ENCODE data around the gene ZNF616.

DNA sequence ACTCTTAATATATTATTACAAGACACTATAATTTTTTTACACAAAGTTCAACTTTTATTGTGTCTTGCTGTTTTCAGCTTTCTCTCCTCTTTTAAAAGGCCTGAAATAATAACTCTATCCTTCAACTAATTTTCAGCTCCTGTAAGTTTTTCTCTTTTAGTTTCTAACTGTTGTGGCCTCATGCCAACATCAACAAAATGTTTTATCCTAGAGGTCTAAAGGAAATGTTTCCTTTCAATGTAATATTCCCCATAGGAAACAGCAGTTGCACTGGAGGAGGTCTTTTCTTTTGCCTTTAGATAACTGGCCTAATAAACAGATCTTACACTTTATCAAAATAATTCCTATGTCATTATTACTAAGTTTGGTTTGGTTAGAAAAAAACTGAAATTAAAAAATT, 8.5 kb upstream of the ZNF616 start:
- TF ChIP-seq, protein P1, sequence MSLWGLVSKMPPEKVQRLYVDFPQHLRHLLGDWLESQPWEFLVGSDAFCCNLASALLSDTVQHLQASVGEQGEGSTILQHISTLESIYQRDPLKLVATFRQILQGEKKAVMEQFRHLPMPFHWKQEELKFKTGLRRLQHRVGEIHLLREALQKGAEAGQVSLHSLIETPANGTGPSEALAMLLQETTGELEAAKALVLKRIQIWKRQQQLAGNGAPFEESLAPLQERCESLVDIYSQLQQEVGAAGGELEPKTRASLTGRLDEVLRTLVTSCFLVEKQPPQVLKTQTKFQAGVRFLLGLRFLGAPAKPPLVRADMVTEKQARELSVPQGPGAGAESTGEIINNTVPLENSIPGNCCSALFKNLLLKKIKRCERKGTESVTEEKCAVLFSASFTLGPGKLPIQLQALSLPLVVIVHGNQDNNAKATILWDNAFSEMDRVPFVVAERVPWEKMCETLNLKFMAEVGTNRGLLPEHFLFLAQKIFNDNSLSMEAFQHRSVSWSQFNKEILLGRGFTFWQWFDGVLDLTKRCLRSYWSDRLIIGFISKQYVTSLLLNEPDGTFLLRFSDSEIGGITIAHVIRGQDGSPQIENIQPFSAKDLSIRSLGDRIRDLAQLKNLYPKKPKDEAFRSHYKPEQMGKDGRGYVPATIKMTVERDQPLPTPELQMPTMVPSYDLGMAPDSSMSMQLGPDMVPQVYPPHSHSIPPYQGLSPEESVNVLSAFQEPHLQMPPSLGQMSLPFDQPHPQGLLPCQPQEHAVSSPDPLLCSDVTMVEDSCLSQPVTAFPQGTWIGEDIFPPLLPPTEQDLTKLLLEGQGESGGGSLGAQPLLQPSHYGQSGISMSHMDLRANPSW (CRISPR knock-in tag; conservative IDR thresholded peaks at IDR 0.05; ENCODE audit: low read depth) = no peak
- TF ChIP-seq, protein P2, sequence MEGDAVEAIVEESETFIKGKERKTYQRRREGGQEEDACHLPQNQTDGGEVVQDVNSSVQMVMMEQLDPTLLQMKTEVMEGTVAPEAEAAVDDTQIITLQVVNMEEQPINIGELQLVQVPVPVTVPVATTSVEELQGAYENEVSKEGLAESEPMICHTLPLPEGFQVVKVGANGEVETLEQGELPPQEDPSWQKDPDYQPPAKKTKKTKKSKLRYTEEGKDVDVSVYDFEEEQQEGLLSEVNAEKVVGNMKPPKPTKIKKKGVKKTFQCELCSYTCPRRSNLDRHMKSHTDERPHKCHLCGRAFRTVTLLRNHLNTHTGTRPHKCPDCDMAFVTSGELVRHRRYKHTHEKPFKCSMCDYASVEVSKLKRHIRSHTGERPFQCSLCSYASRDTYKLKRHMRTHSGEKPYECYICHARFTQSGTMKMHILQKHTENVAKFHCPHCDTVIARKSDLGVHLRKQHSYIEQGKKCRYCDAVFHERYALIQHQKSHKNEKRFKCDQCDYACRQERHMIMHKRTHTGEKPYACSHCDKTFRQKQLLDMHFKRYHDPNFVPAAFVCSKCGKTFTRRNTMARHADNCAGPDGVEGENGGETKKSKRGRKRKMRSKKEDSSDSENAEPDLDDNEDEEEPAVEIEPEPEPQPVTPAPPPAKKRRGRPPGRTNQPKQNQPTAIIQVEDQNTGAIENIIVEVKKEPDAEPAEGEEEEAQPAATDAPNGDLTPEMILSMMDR (IDR thresholded peaks at IDR 0.05) = no peak

Measured in WTC11 (cell line).